ENCODE results near the gene RTN4IP1.

The RTN4IP1 gene

DNA sequence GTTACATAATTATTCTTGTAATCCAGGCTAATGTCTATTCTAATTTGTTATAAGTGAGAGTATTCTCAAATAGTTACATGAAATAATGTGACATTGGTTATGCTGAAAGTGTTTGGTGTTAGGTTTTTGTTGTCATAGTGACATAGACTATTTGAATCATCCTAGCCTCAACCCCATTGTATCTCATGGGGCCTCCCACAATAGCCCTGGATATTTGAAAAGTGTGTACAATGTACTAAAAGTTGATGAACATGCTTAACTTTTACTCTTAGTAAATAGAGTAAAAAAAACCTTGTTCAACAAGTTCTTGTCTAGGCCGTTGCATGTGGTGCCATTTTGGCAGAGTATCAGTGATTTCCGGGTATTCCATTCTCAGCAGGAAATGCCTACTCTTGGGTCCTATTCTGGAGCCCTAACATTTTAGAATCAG is 83.0 kb downstream of the RTN4IP1 start:
- H3K9me3 Mint-ChIP-seq = no peaks in the 10 kb centered on the region
- no peaks in the 10 kb centered on the region for H3K36me3 Mint-ChIP-seq (ENCODE audit: low read depth)
- no peak overlapping the region for H3K27ac Mint-ChIP-seq
- H3K4me3 Mint-ChIP-seq = no peak overlapping the region
- H3K4me1 Mint-ChIP-seq = no peaks in the 10 kb centered on the region
- TF ChIP-seq, protein P1, sequence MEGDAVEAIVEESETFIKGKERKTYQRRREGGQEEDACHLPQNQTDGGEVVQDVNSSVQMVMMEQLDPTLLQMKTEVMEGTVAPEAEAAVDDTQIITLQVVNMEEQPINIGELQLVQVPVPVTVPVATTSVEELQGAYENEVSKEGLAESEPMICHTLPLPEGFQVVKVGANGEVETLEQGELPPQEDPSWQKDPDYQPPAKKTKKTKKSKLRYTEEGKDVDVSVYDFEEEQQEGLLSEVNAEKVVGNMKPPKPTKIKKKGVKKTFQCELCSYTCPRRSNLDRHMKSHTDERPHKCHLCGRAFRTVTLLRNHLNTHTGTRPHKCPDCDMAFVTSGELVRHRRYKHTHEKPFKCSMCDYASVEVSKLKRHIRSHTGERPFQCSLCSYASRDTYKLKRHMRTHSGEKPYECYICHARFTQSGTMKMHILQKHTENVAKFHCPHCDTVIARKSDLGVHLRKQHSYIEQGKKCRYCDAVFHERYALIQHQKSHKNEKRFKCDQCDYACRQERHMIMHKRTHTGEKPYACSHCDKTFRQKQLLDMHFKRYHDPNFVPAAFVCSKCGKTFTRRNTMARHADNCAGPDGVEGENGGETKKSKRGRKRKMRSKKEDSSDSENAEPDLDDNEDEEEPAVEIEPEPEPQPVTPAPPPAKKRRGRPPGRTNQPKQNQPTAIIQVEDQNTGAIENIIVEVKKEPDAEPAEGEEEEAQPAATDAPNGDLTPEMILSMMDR (IDR thresholded peaks at IDR 0.05; ENCODE audit: unreplicated experiment in 3 of 3) = no peak
- H3K27me3 Mint-ChIP-seq (ENCODE audit: low read depth) = no peaks in the 10 kb centered on the region

DNA sequence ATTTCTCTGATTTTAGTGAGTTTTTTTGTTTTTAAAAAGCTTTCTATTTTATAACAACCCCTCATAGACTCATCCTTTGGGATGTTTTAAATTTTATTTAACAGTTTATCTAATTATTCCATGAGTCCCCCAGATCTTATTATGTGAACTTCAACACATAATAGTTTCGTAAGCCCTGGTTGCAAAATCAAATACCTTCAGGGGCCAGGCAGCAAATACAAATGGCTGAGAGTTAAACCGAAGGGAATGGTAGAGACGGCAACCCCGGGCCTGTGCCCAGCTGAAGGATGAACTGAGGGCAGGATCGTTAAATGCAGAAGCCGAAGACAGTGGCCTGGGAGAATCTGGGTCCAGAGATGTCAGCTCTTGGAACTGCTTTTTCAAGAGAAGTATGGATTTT is 88.4 kb downstream of the RTN4IP1 start:
- H3K36me3 Mint-ChIP-seq (ENCODE audit: low read depth) = no peaks in the 10 kb centered on the region

DNA sequence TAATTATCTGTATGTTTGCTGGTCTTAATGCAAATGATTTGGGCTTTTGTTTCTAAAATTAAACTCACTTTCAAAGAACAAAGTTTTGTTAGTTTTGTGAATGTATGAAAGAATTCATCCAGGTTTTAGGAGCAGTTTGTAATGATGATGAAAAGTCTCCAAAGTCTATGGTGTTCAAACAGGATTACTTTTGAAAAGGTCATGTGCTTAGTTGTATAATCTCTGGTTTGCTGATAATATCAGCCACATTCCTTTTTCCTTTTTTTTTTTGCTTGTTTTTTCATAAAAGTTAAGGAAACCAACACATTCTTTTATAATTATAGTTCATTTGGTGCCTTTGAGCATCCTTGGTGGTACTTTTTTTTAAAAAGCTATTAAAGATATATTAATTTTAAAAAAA is 88.9 kb downstream of the RTN4IP1 start:
- H3K27me3 Mint-ChIP-seq (ENCODE audit: low read depth) = peaks cover 11% of the 10 kb centered on the region
- no peaks in the 10 kb centered on the region for H3K4me1 Mint-ChIP-seq
- no peak overlapping the region for H3K27ac Mint-ChIP-seq
- no peaks in the 10 kb centered on the region for H3K9me3 Mint-ChIP-seq
- TF ChIP-seq, protein P1 (IDR thresholded peaks at IDR 0.05; ENCODE audit: unreplicated experiment in 3 of 3) = no peak
- no peak overlapping the region for H3K4me3 Mint-ChIP-seq
- no peaks in the 10 kb centered on the region for H3K36me3 Mint-ChIP-seq (ENCODE audit: low read depth)

More for the DNA sequence above, 88.4 kb downstream of the RTN4IP1 start:
- peaks cover 11% of the 10 kb centered on the region for H3K27me3 Mint-ChIP-seq (ENCODE audit: low read depth)
- H3K4me3 Mint-ChIP-seq = no peak overlapping the region
- no peak overlapping the region for H3K27ac Mint-ChIP-seq
- no peaks in the 10 kb centered on the region for H3K9me3 Mint-ChIP-seq
- no peaks in the 10 kb centered on the region for H3K4me1 Mint-ChIP-seq
- TF ChIP-seq, protein P1 (IDR thresholded peaks at IDR 0.05; ENCODE audit: unreplicated experiment in 3 of 3) = no peak

DNA sequence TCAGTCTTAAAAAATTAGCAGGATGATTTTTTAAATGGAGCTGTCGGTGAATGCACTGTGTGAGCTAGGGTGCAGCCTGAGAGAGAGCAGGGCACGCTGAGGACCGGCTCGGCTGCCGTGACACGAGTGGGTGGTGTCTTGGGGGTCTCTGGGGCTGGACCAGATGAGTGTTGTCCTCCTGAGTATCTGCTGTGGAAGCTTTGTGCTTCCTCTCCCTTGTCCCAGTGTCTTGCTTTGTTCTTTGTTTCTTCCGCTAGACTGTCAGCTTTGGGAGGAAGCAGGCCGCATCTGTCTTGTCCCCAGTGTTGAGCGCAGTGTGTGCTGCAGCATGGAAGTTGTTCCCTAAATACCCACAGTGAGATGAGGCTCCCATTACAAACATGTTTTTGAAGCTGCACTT is 89.4 kb downstream of the RTN4IP1 start:
- Mint-ChIP-seq H3K9me3 (no peaks in the 10 kb centered on the region), H3K4me3 (no peak overlapping the region), H3K36me3 (ENCODE audit: low read depth) (no peaks in the 10 kb centered on the region), H3K27ac (no peak overlapping the region), H3K4me1 (no peaks in the 10 kb centered on the region), H3K27me3 (ENCODE audit: low read depth) (peaks cover 11% of the 10 kb centered on the region)
- TF ChIP-seq, protein P1 (IDR thresholded peaks at IDR 0.05; ENCODE audit: unreplicated experiment in 3 of 3) = no peak

DNA sequence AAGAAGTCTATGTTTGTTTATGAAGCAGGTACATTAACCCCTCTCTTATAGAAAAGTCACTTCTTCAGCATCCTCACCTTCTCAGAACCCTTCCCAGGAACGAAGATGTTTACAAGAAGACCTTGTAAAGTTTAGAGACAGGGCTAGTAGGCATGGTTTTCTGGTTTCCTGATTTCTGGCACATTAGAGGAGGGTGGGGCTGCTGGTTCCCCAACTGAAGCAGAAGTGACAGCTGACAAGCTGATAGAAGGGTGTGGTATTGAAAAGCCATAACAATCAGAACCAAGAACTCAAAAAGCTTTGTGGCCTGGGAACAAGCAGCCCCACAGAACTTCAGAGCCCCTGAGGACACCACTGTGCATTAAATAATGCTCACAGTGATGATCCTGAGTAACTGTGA is 91.2 kb downstream of the RTN4IP1 start:
- Mint-ChIP-seq H3K27me3 (ENCODE audit: low read depth) (peaks cover 12% of the 10 kb centered on the region), H3K9me3 (no peaks in the 10 kb centered on the region), H3K4me1 (no peaks in the 10 kb centered on the region), H3K36me3 (ENCODE audit: low read depth) (no peaks in the 10 kb centered on the region), H3K27ac (no peak overlapping the region), H3K4me3 (no peak overlapping the region)
- TF ChIP-seq, protein P1 (IDR thresholded peaks at IDR 0.05; ENCODE audit: unreplicated experiment in 3 of 3) = no peak

DNA sequence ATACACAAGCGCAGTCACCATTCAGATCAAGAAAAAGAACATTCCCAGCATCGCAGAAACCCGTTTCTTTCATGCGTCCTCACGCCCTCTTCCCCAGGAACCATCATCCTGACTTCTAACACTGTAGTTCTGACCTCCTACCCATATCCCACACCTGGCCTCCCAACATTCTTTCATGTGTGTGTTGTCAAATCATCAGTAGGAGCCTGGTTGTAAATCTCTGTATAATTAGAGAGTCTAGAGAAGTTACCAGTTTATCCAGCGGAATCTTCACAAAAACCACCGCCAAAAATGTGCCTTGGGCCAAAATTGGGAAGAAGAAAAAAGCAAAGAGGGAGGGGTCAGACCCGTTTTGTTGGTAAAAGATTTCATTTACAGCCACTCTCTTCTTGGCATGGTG is 91.6 kb downstream of the RTN4IP1 start:
- Mint-ChIP-seq H3K4me3 (no peak overlapping the region), H3K4me1 (no peaks in the 10 kb centered on the region)
- TF ChIP-seq, protein P1 (IDR thresholded peaks at IDR 0.05; ENCODE audit: unreplicated experiment in 3 of 3) = no peak

More for the DNA sequence above, 91.6 kb downstream of the RTN4IP1 start:
- Mint-ChIP-seq H3K27me3 (ENCODE audit: low read depth) (peaks cover 16% of the 10 kb centered on the region), H3K27ac (no peak overlapping the region), H3K36me3 (ENCODE audit: low read depth) (no peaks in the 10 kb centered on the region), H3K9me3 (no peaks in the 10 kb centered on the region)
